AG09309 (cell line): Measurements from ENCODE around the gene TMEM51.

Experiments
- DNase-seq: peaks from one replicate; pipeline ENCODE4 v3.0.0-alpha.2; 2010; ENCODE audit warnings: low read depth
- H3K4me3 ChIP-seq: 2 replicates; pipeline ENCODE4 v1.5.1; 2011; ENCODE audit warnings: mild to moderate bottlenecking, low read depth, low read length, moderate library complexity; ENCODE audit not compliant: control insufficient read depth
- TF ChIP-seq, protein P1 (sequence below): IDR thresholded peaks from 2 replicates; pipeline ENCODE4 v1.5.1; 2011; ENCODE audit warnings: mild to moderate bottlenecking, low read depth, low read length, inconsistent platforms; ENCODE audit not compliant: insufficient read depth, control insufficient read depth; ENCODE audit errors: missing control alignments

TMEM51 gene

DNA sequence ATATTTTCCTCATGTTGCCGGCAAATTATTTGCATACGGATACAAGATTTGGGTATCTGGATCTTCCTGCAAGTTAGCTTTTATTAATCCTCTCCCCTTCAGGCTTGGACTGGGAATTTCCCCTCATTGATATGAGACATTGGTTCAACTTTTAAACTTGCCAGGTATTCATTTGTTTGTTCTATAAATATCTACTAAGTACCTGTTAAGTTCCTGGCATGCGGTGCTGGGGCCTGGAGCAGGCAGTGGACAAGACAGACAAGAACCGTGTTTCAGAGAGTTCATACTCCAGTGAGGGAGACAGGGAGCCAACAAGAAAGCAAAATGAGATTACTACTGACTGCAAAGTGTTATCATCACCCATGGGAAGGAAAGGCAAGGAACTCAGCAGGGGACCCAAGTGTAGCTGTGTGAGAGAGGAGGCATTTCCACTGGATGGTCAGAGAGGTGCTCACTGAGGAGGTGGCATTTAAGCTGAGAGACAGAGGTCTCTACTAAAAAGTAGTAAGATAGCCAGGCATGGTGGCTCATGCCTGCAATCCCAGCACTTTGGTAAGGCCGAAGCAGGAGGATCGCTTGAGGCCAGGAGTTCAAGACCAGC lies 54.4 kb downstream of the TMEM51 start:
- no peak overlapping the region for H3K4me3 ChIP-seq
- no peak for DNase-seq
- TF ChIP-seq, protein P1, sequence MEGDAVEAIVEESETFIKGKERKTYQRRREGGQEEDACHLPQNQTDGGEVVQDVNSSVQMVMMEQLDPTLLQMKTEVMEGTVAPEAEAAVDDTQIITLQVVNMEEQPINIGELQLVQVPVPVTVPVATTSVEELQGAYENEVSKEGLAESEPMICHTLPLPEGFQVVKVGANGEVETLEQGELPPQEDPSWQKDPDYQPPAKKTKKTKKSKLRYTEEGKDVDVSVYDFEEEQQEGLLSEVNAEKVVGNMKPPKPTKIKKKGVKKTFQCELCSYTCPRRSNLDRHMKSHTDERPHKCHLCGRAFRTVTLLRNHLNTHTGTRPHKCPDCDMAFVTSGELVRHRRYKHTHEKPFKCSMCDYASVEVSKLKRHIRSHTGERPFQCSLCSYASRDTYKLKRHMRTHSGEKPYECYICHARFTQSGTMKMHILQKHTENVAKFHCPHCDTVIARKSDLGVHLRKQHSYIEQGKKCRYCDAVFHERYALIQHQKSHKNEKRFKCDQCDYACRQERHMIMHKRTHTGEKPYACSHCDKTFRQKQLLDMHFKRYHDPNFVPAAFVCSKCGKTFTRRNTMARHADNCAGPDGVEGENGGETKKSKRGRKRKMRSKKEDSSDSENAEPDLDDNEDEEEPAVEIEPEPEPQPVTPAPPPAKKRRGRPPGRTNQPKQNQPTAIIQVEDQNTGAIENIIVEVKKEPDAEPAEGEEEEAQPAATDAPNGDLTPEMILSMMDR: no peak

DNA sequence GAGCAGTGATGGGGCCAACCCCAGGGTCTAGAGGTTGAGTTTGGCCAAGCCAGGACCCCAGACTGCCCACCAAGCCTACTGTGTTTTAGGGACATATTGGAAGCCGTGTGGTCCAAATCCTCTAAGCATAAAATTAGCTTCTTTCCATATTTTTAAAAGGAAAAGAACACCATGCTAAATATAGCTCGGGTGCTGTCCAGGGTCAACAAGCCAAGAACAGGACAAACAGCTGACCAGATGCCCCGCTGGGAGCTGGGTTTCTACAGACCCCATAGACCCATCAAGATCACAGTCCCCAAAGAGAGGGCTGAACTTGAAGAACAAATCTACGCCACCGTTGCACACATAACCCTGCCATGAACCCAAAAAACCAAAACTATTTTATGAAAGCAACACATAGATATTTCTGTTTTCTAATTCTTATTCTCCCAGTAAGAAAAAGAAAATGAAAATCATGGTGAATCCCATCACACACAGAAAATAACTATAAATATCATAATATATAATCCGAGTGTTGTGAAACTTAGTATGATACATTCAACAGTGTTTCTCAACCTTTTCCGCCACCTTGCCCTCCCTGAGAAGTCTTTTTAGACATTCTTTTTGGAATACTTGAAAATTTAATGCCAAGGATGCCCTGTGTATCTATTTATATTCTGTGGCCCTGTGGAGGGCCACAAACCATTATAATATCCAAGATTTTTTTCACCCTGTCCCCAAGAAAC lies 57.3 kb downstream of the TMEM51 start:
- DNase-seq: no peak
- TF ChIP-seq, protein P1: no peak
- H3K4me3 ChIP-seq: no peak overlapping the region

GRCh38 chr1:15211424-15211823 lies 57.9 kb downstream of the TMEM51 start:
- no peak for DNase-seq
- TF ChIP-seq, protein P1: no peak
- no peak overlapping the region for H3K4me3 ChIP-seq

GRCh38 chr1:15212216-15212953 lies 58.8 kb downstream of the TMEM51 start:
- TF ChIP-seq, protein P1: no peak
- no peak for DNase-seq
- H3K4me3 ChIP-seq: no peak overlapping the region

DNA sequence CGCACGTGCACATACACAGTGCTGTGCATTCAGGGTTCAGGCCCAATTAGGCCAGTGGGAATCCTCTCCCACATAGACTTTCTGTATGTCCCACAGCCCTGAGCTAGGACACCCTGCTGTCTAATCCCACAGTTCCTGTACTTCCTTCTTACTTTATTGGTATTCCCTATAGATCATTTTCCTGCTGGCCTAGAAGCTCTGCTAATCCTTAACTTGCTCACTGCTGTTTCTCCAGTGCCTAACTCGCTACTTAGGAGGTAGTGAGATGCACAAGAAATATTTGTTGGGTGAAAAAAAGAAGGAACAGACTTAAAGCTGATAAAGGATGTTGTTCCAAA lies 59.4 kb downstream of the TMEM51 start:
- H3K4me3 ChIP-seq: no peak overlapping the region
- DNase-seq: no peak
- TF ChIP-seq, protein P1: no peak

GRCh38 chr1:15213341-15213821 lies 59.8 kb downstream of the TMEM51 start:
- peak; percentile 25 for DNase-seq
- TF ChIP-seq, protein P1: no peak
- H3K4me3 ChIP-seq: no peak overlapping the region
